Liver (tissue), 9 donors: ENCODE data around the gene TAF4. TPM values are rescaled to one million over a fixed set of nuclear protein-coding genes. Genes with fewer than 3 reads are reported as not detected.

Experiments
- DNase-seq: peaks from one replicate; pipeline ENCODE4 v3.0.0-alpha.2; 2017; ENCODE audit warnings: low spot score
- H3K27ac ChIP-seq, 2 donors: one replicate each; pipeline ENCODE4 v1.7.0; 2013; ENCODE audit warnings: inconsistent platforms in 2 of 2, low read length in 2 of 2, control low read depth in 1 of 2, low read depth in 1 of 2, mild to moderate bottlenecking in 1 of 2
- H3K27me3 ChIP-seq, 4 donors: one replicate each; pipeline versions ENCODE4 v1.6.1 to v1.7.0; 2013; ENCODE audit warnings: low read length in 3 of 4, inconsistent platforms in 1 of 4, mild to moderate bottlenecking in 1 of 4, moderate library complexity in 1 of 4; ENCODE audit not compliant: control insufficient read depth in 4 of 4, insufficient read depth in 4 of 4
- H3K36me3 ChIP-seq, 4 donors: one replicate each; pipeline versions ENCODE4 v1.6.1 to v1.7.0; 2013; ENCODE audit warnings: low read length in 3 of 4, mild to moderate bottlenecking in 3 of 4, low read depth in 1 of 4, moderate library complexity in 1 of 4; ENCODE audit not compliant: control insufficient read depth in 4 of 4, insufficient read depth in 3 of 4
- H3K4me1 ChIP-seq, 4 donors: one replicate each; pipeline versions ENCODE4 v1.6.1 to v1.7.0; 2013; ENCODE audit warnings: low read length in 3 of 4, mild to moderate bottlenecking in 3 of 4, moderate library complexity in 1 of 4; ENCODE audit not compliant: control insufficient read depth in 4 of 4, insufficient read depth in 4 of 4
- H3K4me3 ChIP-seq, 3 donors: one replicate each; pipeline versions ENCODE4 v1.6.1 to v1.7.0; 2013; ENCODE audit warnings: low read length in 3 of 3, control low read depth in 1 of 3, low read depth in 1 of 3, mild to moderate bottlenecking in 1 of 3
- H3K9ac ChIP-seq, 2 donors: one replicate each; pipeline ENCODE4 v1.7.0; 2013; ENCODE audit warnings: low read length in 2 of 2, mild to moderate bottlenecking in 2 of 2, moderate library complexity in 2 of 2, control low read depth in 1 of 2, low read depth in 1 of 2
- H3K9me3 ChIP-seq, 4 donors: one replicate each; pipeline versions ENCODE4 v1.6.1 to v1.7.0; 2013; ENCODE audit warnings: low read length in 3 of 4; ENCODE audit not compliant: control insufficient read depth in 4 of 4
- ATF3 ChIP-seq: IDR thresholded peaks from 2 replicates; pipeline ENCODE4 v1.6.1; 2016; ENCODE audit warnings: antibody characterized with exemption
- CTCF ChIP-seq: fragments of 150-350 bp; IDR thresholded peaks from 2 replicates; pipeline ENCODE4 v1.5.1; 2017; ENCODE audit warnings: improper control_type of control experiment, low read depth, low read length; ENCODE audit not compliant: missing input control
- EGR1 ChIP-seq, 2 donors: IDR thresholded peaks; 2 replicates each; pipeline ENCODE4 v1.6.1; 2016 to 2018; ENCODE audit warnings: antibody characterized with exemption in 2 of 2, low read depth in 2 of 2
- FOXA1 ChIP-seq: IDR thresholded peaks from 2 replicates; pipeline ENCODE4 v1.6.1; 2016; ENCODE audit warnings: antibody characterized with exemption
- FOXA2 ChIP-seq: IDR thresholded peaks from 2 replicates; pipeline ENCODE4 v1.6.1; 2016; ENCODE audit warnings: antibody characterized with exemption
- GABPA ChIP-seq, 2 donors: IDR thresholded peaks in 1 of 2; conservative IDR thresholded peaks in 1 of 2; 2 replicates each; pipeline ENCODE4 v1.6.1; 2016; ENCODE audit warnings: antibody characterized with exemption in 2 of 2, mild to moderate bottlenecking in 1 of 2, moderate library complexity in 1 of 2
- HNF4A ChIP-seq, 2 donors: conservative IDR thresholded peaks; 2 replicates each; pipeline ENCODE4 v1.6.1; 2016; ENCODE audit warnings: antibody characterized with exemption in 2 of 2, mild to moderate bottlenecking in 2 of 2
- HNF4G ChIP-seq: IDR thresholded peaks from 2 replicates; pipeline ENCODE4 v1.6.1; 2016; ENCODE audit warnings: antibody characterized with exemption
- JUND ChIP-seq, 2 donors: IDR thresholded peaks; 2 replicates each; pipeline ENCODE4 v1.6.1; 2016; ENCODE audit warnings: antibody characterized with exemption in 2 of 2
- NR2F2 ChIP-seq: IDR thresholded peaks from 2 replicates; pipeline ENCODE4 v1.6.1; 2016; ENCODE audit warnings: antibody characterized with exemption
- RAD21 ChIP-seq, 2 donors: IDR thresholded peaks; 2 replicates each; pipeline ENCODE4 v1.6.1; 2016; ENCODE audit warnings: antibody characterized with exemption in 2 of 2, mild to moderate bottlenecking in 2 of 2
- RXRA ChIP-seq, 2 donors: IDR thresholded peaks; 2 replicates each; pipeline ENCODE4 v1.6.1; 2017 to 2018; ENCODE audit warnings: antibody characterized with exemption in 2 of 2, mild to moderate bottlenecking in 1 of 2
- SP1 ChIP-seq: IDR thresholded peaks from 2 replicates; pipeline ENCODE4 v1.6.1; 2018; ENCODE audit warnings: antibody characterized with exemption, mild to moderate bottlenecking
- TAF1 ChIP-seq: conservative IDR thresholded peaks from 2 replicates; pipeline ENCODE4 v1.6.1; 2016; ENCODE audit warnings: antibody characterized with exemption, mild to moderate bottlenecking
- YY1 ChIP-seq: IDR thresholded peaks from 2 replicates; pipeline ENCODE4 v1.6.1; 2016; ENCODE audit warnings: antibody characterized with exemption, mild to moderate bottlenecking
- ZBTB33 ChIP-seq: IDR thresholded peaks from 2 replicates; pipeline ENCODE4 v1.6.1; 2016; ENCODE audit warnings: antibody characterized with exemption
- WGBS: extraction: QIAGEN DNeasy Blood & Tissue Kit; methylation state at CpG from one replicate; pipeline ENCODE4 v1.1.7; 2013; 5-methylcytosine and 5-hydroxymethylcytosine counted together
- polyA plus RNA-seq, 2 donors: library from polyadenylated mRNA; stranded (reverse) in 1 of 2; unstranded in 1 of 2; fragments of 200-250 nt in 1 of 2; fragments of >200 nt in 1 of 2; fragmentation: Nextera tagmentation in 1 of 2; extraction: Ambion mirVana in 1 of 2; gene quantifications; one replicate each; pipeline versions ENCODE4 v1.2.1 to v1.2.3, GENCODE V29; 2013 to 2015
- total RNA-seq, 2 donors: library from RNA; depleted of rRNA; stranded (reverse); fragments of >200 nt; gene quantifications; one replicate each; pipeline ENCODE4 v1.2.3, GENCODE V29; 2014
- TF ChIP-seq, protein P1 (sequence below): IDR thresholded peaks from 2 replicates; pipeline ENCODE4 v1.6.1; 2016; ENCODE audit warnings: antibody characterized with exemption
- donor health status: healthy.
- donor health status: healthy.
- donor health status: healthy.
- donor health status: healthy.
- donor health status: healthy.

TAF4 gene
- total and polyA plus RNA-seq, 4 donors: 2.0 to 11.8 (median 5.6) TPM

DNA sequence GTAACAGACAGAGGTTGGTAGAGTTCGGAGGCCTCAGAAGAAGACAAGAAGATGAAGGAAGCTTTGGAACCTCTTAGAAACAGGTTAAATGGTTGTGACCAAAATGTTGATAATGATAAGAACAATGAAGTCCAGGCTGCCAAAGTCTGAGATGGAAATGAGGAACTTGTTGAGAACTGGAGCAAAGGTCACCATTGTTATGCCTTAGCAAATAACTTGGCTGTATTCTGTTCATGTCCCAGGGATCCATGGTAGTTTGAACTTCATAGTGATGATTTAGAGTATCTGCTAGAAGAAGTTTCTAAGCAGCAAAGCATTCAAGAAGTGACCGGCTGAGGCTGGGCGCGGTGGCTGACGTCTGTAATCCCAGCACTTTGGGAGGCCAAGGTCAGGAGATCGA is 45.5 kb upstream of the TAF4 start:
- H3K9me3 ChIP-seq: peaks cover 20 to 43% (median 32%) of the 10 kb centered on the region in 4 donors
- H3K4me1 ChIP-seq: no peaks in the 10 kb centered on the region
- no peak overlapping the region for H3K9ac ChIP-seq
- no peaks in the 10 kb centered on the region for H3K27me3 ChIP-seq
- 95% methylated on average over 6 of the region's 6 CpGs for WGBS
- no peak overlapping the region for H3K4me3 ChIP-seq
- DNase-seq: no peak
- no peak overlapping the region for H3K27ac ChIP-seq
- TF ChIP-seq YY1: no peak
- no peak for TF ChIP-seq NR2F2
- TF ChIP-seq RXRA (IDR thresholded peaks at IDR 0.05): no peak
- TF ChIP-seq EGR1 (IDR thresholded peaks at IDR 0.05; ENCODE audit: low read depth in 2 of 2): no peak
- no peak for TF ChIP-seq HNF4A (conservative IDR thresholded peaks at IDR 0.05)
- no peak for TF ChIP-seq FOXA1
- TF ChIP-seq ATF3: no peak
- no peak for TF ChIP-seq RAD21 (IDR thresholded peaks at IDR 0.05)
- TF ChIP-seq, protein P1, sequence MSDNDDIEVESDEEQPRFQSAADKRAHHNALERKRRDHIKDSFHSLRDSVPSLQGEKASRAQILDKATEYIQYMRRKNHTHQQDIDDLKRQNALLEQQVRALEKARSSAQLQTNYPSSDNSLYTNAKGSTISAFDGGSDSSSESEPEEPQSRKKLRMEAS: no peak
- TF ChIP-seq CTCF: no peak
- TF ChIP-seq FOXA2: no peak
- TF ChIP-seq GABPA (IDR thresholded peaks at IDR 0.05 in 1 of 2, conservative IDR thresholded peaks at IDR 0.05 in 1 of 2): no peak
- no peaks in the 10 kb centered on the region for H3K36me3 ChIP-seq

- H3K36me3 ChIP-seq: no peaks in the 10 kb centered on the region
- TF ChIP-seq ATF3: no peak
- TF ChIP-seq SP1: no peak
- TF ChIP-seq GABPA (IDR thresholded peaks at IDR 0.05 in 1 of 2, conservative IDR thresholded peaks at IDR 0.05 in 1 of 2): no peak
- TF ChIP-seq FOXA1: no peak
- H3K4me1 ChIP-seq: no peaks in the 10 kb centered on the region
- WGBS: 94% methylated on average over 5 of the region's 5 CpGs
- H3K27me3 ChIP-seq: peaks cover 0 to 4% (median 0%) of the 10 kb centered on the region in 4 donors
- peaks cover 14 to 31% (median 25%) of the 10 kb centered on the region in 4 donors for H3K9me3 ChIP-seq
- H3K9ac ChIP-seq: no peak overlapping the region
- no peak overlapping the region for H3K27ac ChIP-seq
- no peak for DNase-seq
- H3K4me3 ChIP-seq: no peak overlapping the region
These were observed 39.9 kb upstream of the TAF4 start for GRCh38 chr20:62105592-62105991.

- no peak for DNase-seq
- H3K4me3 ChIP-seq: no peak overlapping the region
- no peak overlapping the region for H3K27ac ChIP-seq
- peaks cover 0 to 4% (median under 1%) of the 10 kb centered on the region in 4 donors for H3K27me3 ChIP-seq
- H3K4me1 ChIP-seq: no peaks in the 10 kb centered on the region
- WGBS: 41% methylated on average over 7 of the region's 7 CpGs
- H3K36me3 ChIP-seq: no peaks in the 10 kb centered on the region
- H3K9me3 ChIP-seq: peaks cover 14 to 31% (median 24%) of the 10 kb centered on the region in 4 donors
- no peak overlapping the region for H3K9ac ChIP-seq
- TF ChIP-seq CTCF (no peak), ATF3 (no peak), RAD21 (IDR thresholded peaks at IDR 0.05) (no peak), RXRA (IDR thresholded peaks at IDR 0.05) (no peak), TAF1 (no peak), HNF4G (no peak), JUND (IDR thresholded peaks at IDR 0.05) (no peak), HNF4A (conservative IDR thresholded peaks at IDR 0.05) (no peak), ZBTB33 (no peak)
These were observed 39.2 kb upstream of the TAF4 start for GRCh38 chr20:62104791-62105345.
